GM21367 (cell line): ENCODE results near the gene CACNA1C.
"Not testable (repeated sequence)": the region's sequence is repeated elsewhere in the genome, so short reads cannot be mapped to it uniquely, and the experiment has no call there.

Experiments used
- ATAC-seq: cut with Tn5 transposase; IDR thresholded peaks from one replicate; pipeline ENCODE4 v1.9.1; 2021; ENCODE audit not compliant: unreplicated experiment

Gene CACNA1C

DNA sequence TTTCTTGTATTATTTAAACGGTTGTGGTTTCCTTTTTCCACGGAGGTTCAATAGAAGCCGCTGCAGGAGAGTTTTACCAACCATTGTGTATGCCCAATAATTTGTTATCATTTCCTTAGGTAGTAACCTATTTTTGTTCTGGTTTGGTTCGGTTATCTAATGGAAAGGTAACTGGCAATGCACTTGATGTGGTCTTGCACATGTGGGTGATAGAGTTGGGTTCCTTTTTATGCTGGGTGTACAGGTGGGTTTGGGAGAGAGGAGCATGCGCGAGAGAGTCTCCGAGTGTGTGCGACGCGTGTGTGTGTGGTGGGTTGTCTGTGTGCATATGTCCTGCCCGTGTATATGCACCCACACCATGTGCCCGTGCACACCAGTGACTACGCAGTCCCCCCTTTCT is 639.3 kb downstream of the CACNA1C start:
- ATAC-seq: no peak

- no peak for ATAC-seq
These were observed 640.6 kb downstream of the CACNA1C start for GRCh38 chr12:2693244-2693860.

DNA sequence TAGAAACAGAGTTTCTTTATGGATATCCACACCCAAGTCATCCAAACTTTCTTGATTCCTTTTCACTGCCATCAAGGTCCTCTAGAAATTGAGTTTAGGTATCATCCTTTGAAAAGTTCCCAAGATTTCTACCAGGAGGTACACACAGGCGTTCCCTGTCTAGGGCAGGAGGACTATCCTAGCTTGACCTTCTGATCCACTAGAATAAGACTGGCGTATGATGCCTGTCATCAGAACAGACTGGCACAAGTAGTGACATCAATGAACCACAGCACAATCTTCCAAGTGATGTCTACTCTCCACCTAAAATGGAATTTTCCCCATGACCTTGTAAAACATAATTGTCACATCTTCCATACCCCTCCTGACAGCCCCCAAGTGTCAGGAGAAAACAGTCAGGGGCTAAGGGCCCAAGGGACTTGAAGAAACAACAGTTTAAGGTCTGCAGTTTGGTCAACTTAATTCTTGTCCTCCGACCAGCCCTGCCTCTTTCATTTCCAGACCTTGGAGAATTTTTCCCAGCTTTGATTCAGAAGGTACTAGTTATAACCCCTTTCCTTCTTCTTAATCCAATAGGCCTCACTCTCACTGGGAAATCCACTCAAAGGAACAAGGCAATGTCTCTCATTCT is 641.3 kb downstream of the CACNA1C start:
- ATAC-seq: no peak

GRCh38 chr12:2696136-2696535 is 643.3 kb downstream of the CACNA1C start:
- ATAC-seq: no peak

DNA sequence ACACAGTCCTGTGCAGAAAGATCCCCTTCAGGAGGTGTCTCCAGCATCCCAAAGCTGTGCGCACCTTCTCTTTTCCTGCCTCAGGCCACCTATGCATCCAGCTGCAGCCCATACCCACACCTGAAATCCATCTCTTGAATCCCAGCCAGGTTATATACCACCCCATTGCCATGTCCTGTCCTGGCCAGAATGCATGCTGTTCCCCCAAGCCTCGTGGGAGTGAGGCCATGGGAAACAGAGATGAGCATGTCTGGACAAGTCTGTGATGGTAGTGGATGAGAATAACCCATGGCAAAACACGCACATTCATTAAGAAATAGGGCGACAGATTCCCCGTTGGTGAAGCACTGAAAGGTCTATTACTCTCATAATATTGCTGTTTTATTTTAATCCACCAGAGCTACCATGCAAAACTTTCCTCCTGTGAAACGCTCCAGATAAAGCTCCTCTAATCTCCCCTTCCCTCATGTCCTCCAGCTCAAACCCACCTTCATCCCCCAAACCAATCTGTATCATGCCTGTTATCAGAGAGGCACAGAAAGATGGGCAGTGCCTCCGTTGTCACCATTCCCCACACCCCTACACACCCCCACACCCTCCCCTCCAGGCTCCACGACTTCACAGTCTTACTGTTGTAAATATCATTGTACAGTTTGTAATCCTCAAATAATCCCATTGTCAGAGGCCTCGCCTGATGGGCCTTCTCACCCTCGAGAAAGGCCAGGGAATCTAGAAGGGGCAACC is 644.4 kb downstream of the CACNA1C start:
- ATAC-seq: no peak

DNA sequence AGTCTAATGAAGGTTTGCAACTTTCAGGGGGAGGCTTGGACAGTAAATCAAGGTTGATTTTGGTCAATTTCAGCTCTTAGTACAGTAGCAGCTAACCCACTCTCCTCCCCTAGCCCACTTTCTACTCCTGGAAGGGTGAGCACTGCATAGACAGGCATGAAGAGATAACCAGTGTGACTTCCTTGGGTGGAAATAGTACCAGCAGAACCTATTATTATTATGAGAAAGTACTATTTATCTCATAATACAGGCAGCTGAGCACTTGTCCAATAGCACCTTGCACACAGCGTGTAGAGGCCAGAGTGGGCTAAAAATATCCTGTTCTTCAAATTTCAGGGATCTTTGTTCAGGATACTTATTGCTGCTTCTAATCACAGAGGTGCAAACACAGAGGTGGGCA is 645.8 kb downstream of the CACNA1C start:
- no peak for ATAC-seq

- ATAC-seq: no peak
These were observed 657.9 kb downstream of the CACNA1C start for GRCh38 chr12:2710701-2711100.

- ATAC-seq: no peak
These were observed 666.6 kb downstream of the CACNA1C start for GRCh38 chr12:2719392-2719791.

DNA sequence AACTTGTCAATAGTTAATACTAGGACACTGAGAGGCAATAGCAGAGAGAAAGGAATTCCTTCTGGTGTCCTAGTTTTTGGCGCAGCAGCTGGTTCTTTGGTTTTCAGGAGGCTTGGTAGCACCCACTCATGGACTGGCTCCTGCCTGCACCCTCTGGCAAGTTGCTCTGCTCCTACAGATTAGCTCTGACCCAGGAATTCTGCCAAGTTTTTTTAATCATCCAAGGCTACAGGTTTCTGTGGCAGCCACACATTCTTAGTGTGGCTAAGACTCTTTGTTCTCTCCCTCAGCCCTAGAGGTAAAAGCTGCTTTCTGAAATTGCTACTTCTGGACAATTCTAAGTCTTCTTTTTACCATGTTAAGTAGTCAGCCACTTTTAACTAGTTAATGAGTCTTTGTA is 670.0 kb downstream of the CACNA1C start:
- ATAC-seq: no peak

DNA sequence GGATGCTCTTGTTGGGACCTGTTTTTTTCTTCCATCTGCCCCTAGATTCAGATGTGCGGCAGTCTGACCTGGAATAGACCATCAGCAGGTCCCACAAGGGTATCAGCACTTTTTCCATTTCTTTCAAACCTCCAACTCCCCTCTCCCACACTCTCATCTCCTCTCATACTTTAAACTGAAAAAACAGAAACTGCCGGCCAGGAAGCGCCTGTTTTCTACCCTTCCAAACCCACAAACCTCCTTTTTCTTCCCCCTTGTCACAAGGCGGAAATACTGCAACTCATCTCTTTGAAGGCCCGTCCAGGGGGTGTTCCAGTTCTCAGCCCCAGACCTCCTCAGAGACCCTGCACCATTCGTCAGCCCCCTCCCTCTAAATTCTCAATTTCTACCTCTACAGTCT is 679.5 kb downstream of the CACNA1C start:
- no peak for ATAC-seq

DNA sequence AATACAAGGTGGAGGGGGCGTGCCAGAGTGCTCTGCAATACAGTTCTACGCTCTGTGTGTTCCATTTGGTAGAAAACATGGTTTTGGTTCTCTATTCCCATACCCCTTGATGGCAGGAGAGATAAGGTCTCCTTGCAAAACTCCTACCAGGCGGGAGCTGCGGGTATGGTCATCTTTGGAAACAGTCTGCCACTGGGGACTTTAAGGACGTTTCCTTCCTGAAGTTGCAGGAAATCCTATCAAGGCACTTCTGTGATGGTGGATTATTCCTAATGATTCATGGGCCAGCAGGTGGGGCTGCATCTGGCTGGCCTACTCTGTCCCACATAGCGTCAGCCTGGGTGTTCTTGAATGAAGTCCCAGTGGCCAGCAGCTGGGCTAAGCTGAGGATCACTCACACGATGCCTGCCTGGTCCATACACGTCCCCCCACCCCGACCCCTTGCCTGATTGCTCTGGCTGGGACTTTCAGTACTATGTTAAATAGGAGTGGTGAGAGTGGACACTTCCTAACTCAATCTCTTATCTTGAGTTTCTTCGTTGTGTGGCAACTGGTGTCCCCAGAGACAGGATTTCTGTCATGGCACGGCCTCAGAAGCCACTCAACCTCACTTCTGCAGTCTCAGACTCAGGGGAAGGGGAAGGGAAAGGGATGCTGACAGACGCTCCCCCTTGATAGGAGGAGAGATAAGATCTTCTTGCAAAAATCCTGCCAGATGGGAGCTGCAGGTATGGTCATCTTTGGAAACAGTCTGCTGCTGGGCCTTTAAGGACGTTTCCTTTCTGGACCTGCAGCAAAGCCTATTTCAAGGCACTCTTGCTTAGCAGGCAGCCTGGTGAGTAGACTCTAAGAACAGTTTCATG is 680.9 kb downstream of the CACNA1C start:
- no peak for ATAC-seq

- ATAC-seq: no peak
These were observed 682.6 kb downstream of the CACNA1C start for GRCh38 chr12:2735432-2735831.

DNA sequence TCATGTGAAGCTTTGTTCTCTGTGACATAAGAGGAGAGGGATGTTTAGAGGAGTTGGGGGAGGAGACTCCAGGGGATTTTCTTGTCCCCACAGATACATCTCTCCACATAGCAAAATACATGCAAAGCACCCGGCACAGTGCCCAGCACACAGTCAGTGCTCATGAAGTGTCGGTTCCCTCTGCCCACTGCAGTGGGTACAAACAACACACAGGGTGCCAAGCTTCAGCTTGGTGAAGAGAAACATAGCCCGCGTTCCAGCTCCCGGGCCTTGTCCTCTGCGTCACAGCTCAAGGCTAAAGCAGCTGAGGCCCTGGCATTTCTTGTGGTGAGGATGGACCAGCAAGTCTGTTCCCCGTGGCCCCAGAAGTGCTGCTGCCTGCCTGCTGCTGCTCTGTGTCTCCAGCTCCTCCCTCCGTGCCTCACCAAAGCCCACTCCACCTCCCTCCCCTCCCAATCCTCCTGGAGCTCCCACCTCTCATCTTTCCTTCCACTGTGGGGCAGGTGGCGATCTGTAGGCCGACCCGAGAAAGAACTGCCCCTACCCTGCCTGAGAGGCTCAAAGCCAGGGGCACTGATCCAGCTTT is 685.0 kb downstream of the CACNA1C start:
- ATAC-seq: no peak

- ATAC-seq: no peak
These were observed 686.3 kb downstream of the CACNA1C start for GRCh38 chr12:2739069-2739468.

DNA sequence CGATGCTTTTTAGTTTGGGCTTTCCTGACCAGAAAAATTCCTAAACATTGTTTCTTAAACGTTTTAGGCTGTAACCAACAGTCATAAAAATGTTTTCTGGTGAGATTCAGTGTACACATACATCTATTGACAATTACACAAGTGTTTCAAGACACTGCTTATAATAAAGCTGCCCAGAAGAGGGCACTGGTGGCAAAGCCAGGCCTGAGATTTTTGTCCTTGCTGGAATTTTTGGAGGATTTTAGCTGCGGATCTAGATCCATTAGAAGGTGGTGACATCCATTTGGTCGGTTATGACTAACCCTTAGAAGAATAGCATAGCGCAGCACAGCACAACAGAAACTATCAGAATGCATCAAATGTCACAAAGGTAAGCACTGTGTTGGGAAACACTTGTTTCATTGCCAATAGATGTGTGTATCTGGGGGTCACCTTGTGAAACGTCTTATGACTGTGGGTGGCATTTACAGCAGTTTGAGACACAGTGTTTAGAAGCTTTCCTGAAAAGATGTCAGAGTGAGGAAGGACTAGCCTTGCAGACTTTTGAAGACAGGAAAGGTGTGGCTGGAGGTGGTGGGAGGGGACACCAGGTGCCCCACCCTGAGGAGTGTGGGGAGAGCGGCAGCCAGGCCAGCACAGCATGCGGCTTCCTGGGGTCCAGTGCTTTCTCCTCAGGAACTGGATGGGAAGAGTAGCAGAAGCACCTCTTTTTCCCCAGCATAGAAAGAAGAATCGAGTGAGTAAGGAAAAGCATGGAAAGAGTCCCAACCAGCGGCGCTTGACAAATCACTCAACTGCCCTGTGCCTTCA is 687.2 kb downstream of the CACNA1C start:
- ATAC-seq: no peak

- ATAC-seq: not testable (repeated sequence)
These were observed 689.2 kb downstream of the CACNA1C start for GRCh38 chr12:2742037-2742436.

- no peak for ATAC-seq
These were observed 690.7 kb downstream of the CACNA1C start for GRCh38 chr12:2743478-2743877.

DNA sequence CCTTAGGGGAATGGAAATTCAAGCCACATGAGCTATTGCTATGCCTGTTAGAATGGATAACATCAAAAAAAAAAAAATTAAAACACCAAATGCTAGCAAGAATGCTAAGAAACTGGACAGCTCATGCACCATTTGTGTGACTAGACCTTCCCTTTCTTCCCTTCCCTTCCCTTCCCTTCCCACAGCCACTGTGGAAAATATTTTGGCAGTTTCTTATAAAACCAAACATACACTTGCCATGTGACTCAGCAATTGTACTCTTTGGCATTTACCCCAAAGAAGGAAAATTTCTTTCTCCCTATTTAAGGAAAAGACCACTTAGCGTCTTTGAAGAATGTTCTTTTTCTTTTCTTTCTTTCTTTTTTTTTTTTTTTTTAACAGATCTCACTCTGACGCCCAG is 692.9 kb downstream of the CACNA1C start:
- no peak for ATAC-seq
